H1 (cell line): ENCODE measurements around the gene USP7. TPM values are rescaled to one million over a fixed set of nuclear protein-coding genes. Genes with fewer than 3 reads are reported as not detected.

Experiments used
- BCL11A ChIP-seq, 2 experiments: IDR thresholded peaks; one replicate each; pipeline ENCODE4 v1.6.1; 2011; ENCODE audit warnings: low read depth in 2 of 2, low read length in 2 of 2, mild to moderate bottlenecking in 2 of 2
- CEBPB ChIP-seq: IDR thresholded peaks from 2 replicates; pipeline ENCODE4 v1.6.1; 2012; ENCODE audit warnings: low read depth, low read length
- CHD7 ChIP-seq: fragments of 300-600 bp; sonication (generic); IDR thresholded peaks from 2 replicates; pipeline ENCODE4 v1.7.1; 2012; ENCODE audit warnings: low read length, moderate library complexity, mild to moderate bottlenecking, inconsistent platforms; ENCODE audit not compliant: insufficient replicate concordance
- FOSL1 ChIP-seq: IDR thresholded peaks from 2 replicates; pipeline ENCODE4 v1.6.1; 2011; ENCODE audit warnings: mild to moderate bottlenecking, low read depth, low read length, moderate library complexity; ENCODE audit not compliant: insufficient read depth
- POLR2A ChIP-seq, 2 experiments: IDR thresholded peaks; 1 replicate in 1 of 2; 2 replicates in 1 of 2; pipeline ENCODE4 v1.6.1; 2011; ENCODE audit warnings: low read depth in 2 of 2, low read length in 2 of 2, mild to moderate bottlenecking in 2 of 2; ENCODE audit errors: control extremely low read depth in 1 of 2
- RFX5 ChIP-seq: IDR thresholded peaks from 2 replicates; pipeline ENCODE4 v1.6.1; 2011; ENCODE audit warnings: low read depth, low read length, improper control_type of control experiment, borderline replicate concordance
- RXRA ChIP-seq: IDR thresholded peaks from 2 replicates; pipeline ENCODE4 v1.6.1; 2011; ENCODE audit warnings: low read depth, mild to moderate bottlenecking, low read length, moderate library complexity; ENCODE audit not compliant: insufficient read depth
- polyA plus RNA-seq, 7 experiments: library from polyadenylated mRNA; depleted of rRNA in 3 of 7; stranded (reverse) in 5 of 7; unstranded in 2 of 7; fragments of >200 nt in 5 of 7; fragments of 200-250 nt in 2 of 7; gene quantifications; 1 replicate in 5 of 7; 2 replicates in 1 of 7; 4 replicates in 1 of 7; pipeline versions ENCODE4 v1.2.1 to v1.2.3, GENCODE V29; 2011 to 2013; ENCODE audit warnings: missing spikeins in 2 of 7, mixed read lengths in 2 of 7
- total RNA-seq: library from RNA; stranded (reverse); fragmentation: NEBNext Ultra II Directional; extraction: Animal tissue kit (Norgen Biotek cat#: 25700); gene quantifications from 2 replicates; pipeline ENCODE4 v1.2.1, GENCODE V29; 2021
- TF ChIP-seq, protein P1 (sequence below): IDR thresholded peaks from 2 replicates; pipeline ENCODE4 v1.6.1; 2012; ENCODE audit warnings: inconsistent platforms

Gene USP7
- total and polyA plus RNA-seq, 2 of the 8 experiments (the other 6 are each of a cell fraction or from before 2014, with no cell fraction given), result 21.3 to 211 TPM

- TF ChIP-seq CHD7, result no peak
- no peak for TF ChIP-seq BCL11A (IDR thresholded peaks at IDR 0.05; ENCODE audit: low read depth in 2 of 2, low read length in 2 of 2)
- TF ChIP-seq, protein P1, sequence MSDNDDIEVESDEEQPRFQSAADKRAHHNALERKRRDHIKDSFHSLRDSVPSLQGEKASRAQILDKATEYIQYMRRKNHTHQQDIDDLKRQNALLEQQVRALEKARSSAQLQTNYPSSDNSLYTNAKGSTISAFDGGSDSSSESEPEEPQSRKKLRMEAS, result no peak
- no peak for TF ChIP-seq FOSL1
- no peak for TF ChIP-seq CEBPB
- TF ChIP-seq POLR2A (IDR thresholded peaks at IDR 0.05; ENCODE audit: control extremely low read depth in 1 of 2, low read depth in 2 of 2, low read length in 2 of 2), result no peak
- no peak for TF ChIP-seq RFX5
- TF ChIP-seq RXRA, result no peak
- TF ChIP-seq, all 59 proteins: peak for 0
Observed at GRCh38 chr16:8898660-8899318, 64.9 kb downstream of the USP7 start (continued).
